Measurements from ENCODE around the gene TRAP1.
A peak's percentile ranks its signal among the peaks of the same experiment; 100 is the strongest.

DNA sequence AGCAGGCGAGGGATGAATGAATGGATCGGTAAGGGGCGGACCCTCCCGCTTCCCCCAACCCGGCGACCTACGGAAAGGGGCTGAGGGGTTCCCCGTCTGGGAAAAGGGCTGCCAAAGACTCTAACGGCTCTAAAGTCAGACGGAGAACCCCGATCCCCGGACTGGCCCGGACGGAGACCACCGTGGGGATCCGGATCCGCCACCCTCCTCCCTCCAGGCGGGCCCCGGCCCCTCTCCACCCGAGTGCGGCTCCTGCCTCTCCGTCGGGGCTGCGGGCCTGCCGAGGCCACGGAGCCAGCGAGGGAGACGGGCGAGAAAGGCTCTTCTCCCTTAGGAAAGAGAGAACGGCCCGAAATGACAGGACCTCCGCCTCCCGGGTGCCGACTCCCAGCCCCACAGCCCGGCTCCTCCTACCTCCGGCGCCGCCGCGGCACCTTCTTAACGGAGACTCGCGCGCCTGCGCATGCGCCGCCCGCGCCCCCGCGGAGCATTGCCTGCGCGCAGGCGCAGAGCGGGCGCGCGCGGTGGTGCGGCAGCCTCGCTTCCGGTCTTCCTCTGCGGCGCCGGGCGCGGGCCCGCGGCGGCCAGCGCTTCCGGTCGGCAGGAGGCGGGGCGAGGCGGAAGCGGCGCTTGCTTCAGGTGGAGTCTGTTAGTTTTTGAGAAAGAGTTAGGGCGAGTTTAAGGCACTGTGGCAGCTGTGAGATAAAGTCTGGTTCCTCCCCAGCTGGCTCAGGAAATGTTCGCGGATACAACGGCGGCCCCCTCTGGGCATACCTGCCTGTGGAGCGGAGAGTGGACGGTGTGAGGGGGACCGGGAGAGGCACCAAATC is 106.0 kb downstream of the TRAP1 start, which contains the start of gene SLX4:
- TF ChIP-seq, protein P1, sequence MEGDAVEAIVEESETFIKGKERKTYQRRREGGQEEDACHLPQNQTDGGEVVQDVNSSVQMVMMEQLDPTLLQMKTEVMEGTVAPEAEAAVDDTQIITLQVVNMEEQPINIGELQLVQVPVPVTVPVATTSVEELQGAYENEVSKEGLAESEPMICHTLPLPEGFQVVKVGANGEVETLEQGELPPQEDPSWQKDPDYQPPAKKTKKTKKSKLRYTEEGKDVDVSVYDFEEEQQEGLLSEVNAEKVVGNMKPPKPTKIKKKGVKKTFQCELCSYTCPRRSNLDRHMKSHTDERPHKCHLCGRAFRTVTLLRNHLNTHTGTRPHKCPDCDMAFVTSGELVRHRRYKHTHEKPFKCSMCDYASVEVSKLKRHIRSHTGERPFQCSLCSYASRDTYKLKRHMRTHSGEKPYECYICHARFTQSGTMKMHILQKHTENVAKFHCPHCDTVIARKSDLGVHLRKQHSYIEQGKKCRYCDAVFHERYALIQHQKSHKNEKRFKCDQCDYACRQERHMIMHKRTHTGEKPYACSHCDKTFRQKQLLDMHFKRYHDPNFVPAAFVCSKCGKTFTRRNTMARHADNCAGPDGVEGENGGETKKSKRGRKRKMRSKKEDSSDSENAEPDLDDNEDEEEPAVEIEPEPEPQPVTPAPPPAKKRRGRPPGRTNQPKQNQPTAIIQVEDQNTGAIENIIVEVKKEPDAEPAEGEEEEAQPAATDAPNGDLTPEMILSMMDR (IDR thresholded peaks at IDR 0.05), result peak in 3 of 7 experiments; percentile 1 to 41 (median 24)
- peak; percentile 12 to 68 (median 67) for TF ChIP-seq POLR2A (IDR thresholded peaks at IDR 0.05)

All from body of pancreas (tissue), 4 donors.